Esophagus (tissue), 2 donors: ENCODE results near the gene ARL4C. TPM values are rescaled to one million over a fixed set of nuclear protein-coding genes. Genes with fewer than 3 reads are reported as not detected.

Source experiments
- H3K27ac ChIP-seq, 2 donors: one replicate each; pipeline ENCODE4 v1.5.1; 2013; ENCODE audit warnings: low read depth in 2 of 2, mild to moderate bottlenecking in 2 of 2, inconsistent platforms in 1 of 2, low read length in 1 of 2, moderate library complexity in 1 of 2
- H3K27me3 ChIP-seq, 2 donors: one replicate each; pipeline ENCODE4 v1.6.1; 2013; ENCODE audit warnings: low read length in 2 of 2, control low read depth in 1 of 2, mild to moderate bottlenecking in 1 of 2; ENCODE audit not compliant: insufficient read depth in 2 of 2, control insufficient read depth in 1 of 2
- H3K36me3 ChIP-seq, 2 donors: one replicate each; pipeline ENCODE4 v1.6.1; 2013; ENCODE audit warnings: low read length in 1 of 2; ENCODE audit not compliant: control insufficient read depth in 2 of 2, insufficient read depth in 2 of 2
- H3K4me1 ChIP-seq, 2 donors: one replicate each; pipeline ENCODE4 v1.6.1; 2013; ENCODE audit warnings: low read length in 1 of 2; ENCODE audit not compliant: control insufficient read depth in 2 of 2, insufficient read depth in 2 of 2
- H3K4me3 ChIP-seq, 2 donors: one replicate each; pipeline ENCODE4 v1.5.1; 2013; ENCODE audit warnings: low read length in 2 of 2, mild to moderate bottlenecking in 2 of 2, low read depth in 1 of 2, moderate library complexity in 1 of 2
- H3K9me3 ChIP-seq, 2 donors: one replicate each; pipeline ENCODE4 v1.6.1; 2013; ENCODE audit warnings: mild to moderate bottlenecking in 2 of 2, low read depth in 1 of 2, low read length in 1 of 2, moderate library complexity in 1 of 2; ENCODE audit not compliant: control insufficient read depth in 2 of 2, insufficient read depth in 1 of 2
- WGBS, 2 donors: extraction: QIAGEN DNeasy Blood & Tissue Kit; methylation state at CpG; one replicate each; pipeline ENCODE4 v1.1.7; 2013; 5-methylcytosine and 5-hydroxymethylcytosine counted together
- polyA plus RNA-seq, 2 donors: library from polyadenylated mRNA; stranded (reverse); fragments of 200-250 nt; gene quantifications; one replicate each; pipeline ENCODE4 v1.2.3, GENCODE V29; 2013
- donor health status: healthy with polysubstance abuse.
- donor health status: Bipolar disorder and iron deficiency.

ARL4C gene
- polyA plus RNA-seq, 2 donors = 13.3 to 16.3 TPM

DNA sequence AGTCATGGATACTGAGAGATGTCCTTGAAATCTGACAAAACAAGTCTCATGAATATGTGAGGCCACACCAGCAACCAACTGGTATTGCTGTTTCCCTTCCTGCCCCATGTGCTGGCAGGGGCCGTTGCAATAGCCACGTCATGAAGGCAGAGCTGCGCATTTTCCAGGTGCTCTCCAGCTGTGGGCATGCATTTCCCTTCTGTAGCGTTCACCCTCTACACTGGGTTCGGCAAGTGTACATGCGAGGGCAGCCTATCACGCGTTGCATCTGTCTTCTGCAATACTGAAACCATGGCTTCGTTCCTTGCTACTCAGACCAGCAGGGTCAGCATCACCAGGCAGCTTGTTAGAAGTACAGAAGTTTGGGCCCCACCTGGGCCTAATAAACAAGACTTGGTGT is 17.4 kb downstream of the ARL4C start:
- H3K4me1 ChIP-seq = peaks cover 0 to 6% of the 10 kb centered on the region in 2 donors
- H3K27me3 ChIP-seq = no peaks in the 10 kb centered on the region
- H3K9me3 ChIP-seq = no peaks in the 10 kb centered on the region
- H3K27ac ChIP-seq = no peak overlapping the region
- no peaks in the 10 kb centered on the region for H3K36me3 ChIP-seq
- no peak overlapping the region for H3K4me3 ChIP-seq
- WGBS, 2 donors = 89 to 91% methylated on average over 9 of the region's 9 CpGs

DNA sequence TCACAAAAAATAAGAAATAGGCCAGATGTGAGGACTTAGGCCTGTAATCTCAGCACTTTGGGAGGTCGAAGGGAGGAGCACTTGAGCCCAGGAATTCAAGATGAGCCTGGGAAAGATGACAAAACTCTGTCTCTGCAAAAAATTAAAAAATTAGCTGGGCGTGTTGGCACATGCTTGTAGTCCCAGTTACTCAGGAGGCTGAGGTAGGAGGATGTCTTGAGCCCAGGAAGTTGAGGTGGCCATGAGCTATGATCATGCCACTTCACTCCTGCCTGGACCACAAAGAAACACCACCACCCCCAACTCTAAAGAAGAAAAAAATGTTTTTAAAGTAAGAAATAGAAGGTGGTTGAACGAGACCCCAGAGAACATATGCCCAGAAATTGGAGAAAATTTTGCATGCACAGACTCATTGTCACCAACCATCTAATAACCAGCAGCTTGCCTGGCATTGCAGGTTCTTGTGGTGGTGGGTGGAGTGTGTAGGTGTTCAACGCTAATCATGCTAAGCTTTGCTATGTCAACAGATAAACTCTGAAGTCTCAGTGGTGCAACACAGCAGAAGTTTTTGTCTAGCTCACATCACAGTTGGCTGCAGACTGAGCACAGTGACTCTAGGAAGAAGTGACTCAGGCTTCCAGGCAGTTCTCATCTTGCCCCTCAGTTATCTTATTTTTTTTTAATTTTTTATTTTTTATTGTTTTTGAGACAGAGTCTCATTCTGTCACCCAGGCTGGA is 18.6 kb downstream of the ARL4C start:
- H3K27ac ChIP-seq = no peak overlapping the region
- H3K4me1 ChIP-seq = peaks cover 0 to 6% of the 10 kb centered on the region in 2 donors
- whole genome bisulfite sequencing, 2 donors = 64 to 68% methylated on average over 4 of the region's 4 CpGs
- H3K4me3 ChIP-seq = no peak overlapping the region
- H3K27me3 ChIP-seq = no peaks in the 10 kb centered on the region
- H3K36me3 ChIP-seq = no peaks in the 10 kb centered on the region
- H3K9me3 ChIP-seq = no peaks in the 10 kb centered on the region

DNA sequence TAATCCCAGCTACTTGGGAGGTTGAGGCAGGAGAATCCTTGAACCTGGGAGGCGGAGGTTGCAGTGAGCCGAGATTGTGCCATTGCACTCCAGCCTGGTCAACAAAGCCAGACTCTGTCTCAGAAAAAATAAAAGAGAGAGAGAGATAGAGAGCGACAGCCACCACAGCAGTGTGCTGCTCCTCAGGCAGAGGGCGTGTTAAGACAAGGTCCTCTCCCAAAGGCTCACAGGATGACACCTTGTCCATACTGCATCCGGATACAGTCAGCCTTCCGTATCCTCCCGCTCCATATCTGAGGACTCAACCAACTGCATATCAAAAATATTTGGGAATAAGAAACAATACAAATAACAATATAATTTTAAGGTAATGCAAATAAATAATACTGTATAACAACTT is 20.1 kb downstream of the ARL4C start:
- H3K27me3 ChIP-seq = no peaks in the 10 kb centered on the region
- no peaks in the 10 kb centered on the region for H3K9me3 ChIP-seq
- no peaks in the 10 kb centered on the region for H3K36me3 ChIP-seq
- 71 to 80% methylated on average over 7 of the region's 7 CpGs for WGBS, 2 donors
- peaks cover 0 to 6% of the 10 kb centered on the region in 2 donors for H3K4me1 ChIP-seq
- no peak overlapping the region for H3K27ac ChIP-seq
- no peak overlapping the region for H3K4me3 ChIP-seq

DNA sequence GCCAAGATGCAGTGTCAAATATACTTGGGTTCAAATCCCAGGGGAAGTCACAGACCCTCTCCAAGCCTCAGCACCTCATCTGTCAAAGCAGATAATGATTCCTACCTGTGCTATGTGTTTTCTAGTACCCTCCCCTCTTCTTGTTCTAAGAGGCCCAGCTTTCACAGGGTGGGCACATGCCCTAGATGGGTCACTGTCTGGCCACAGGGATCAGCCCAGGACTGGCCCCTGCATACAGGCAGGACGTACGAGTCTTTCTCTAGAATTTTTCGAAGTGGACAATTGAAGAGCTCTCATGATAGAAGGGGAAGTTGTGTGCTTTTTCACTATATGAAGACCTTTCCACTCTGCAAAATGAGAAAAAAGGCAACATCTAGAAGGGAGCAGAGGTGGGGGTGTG is 22.2 kb downstream of the ARL4C start:
- 93 to 96% methylated on average over 3 of the region's 3 CpGs for WGBS, 2 donors
- Histone ChIP-seq H3K4me3 (no peak overlapping the region), H3K36me3 (no peaks in the 10 kb centered on the region), H3K9me3 (no peaks in the 10 kb centered on the region), H3K4me1 (peaks cover 0 to 6% of the 10 kb centered on the region in 2 donors), H3K27ac (no peak overlapping the region), H3K27me3 (no peaks in the 10 kb centered on the region)

DNA sequence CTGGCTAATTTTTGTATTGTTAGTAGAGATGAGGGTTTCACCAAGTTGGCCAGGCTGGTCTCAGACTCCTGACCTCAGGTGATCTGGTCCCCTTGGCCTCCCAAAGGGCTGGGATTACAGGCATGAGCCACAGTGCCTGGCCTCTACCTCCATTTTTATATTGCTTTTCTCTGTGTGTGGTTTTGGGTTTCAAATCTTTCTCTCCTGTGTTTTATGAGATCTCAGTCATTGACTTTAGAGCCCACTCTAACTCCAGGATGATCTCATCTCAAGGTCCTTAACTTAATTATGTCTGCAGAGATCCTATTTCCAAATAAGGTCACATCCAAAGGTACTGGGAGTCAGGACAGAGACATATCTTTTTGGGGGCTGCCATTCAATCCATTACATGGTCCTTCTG is 24.7 kb downstream of the ARL4C start:
- H3K4me3 ChIP-seq = no peak overlapping the region
- H3K4me1 ChIP-seq = peaks cover 0 to 6% of the 10 kb centered on the region in 2 donors
- H3K9me3 ChIP-seq = no peaks in the 10 kb centered on the region
- H3K27me3 ChIP-seq = no peaks in the 10 kb centered on the region
- H3K27ac ChIP-seq = no peak overlapping the region
- no peaks in the 10 kb centered on the region for H3K36me3 ChIP-seq

DNA sequence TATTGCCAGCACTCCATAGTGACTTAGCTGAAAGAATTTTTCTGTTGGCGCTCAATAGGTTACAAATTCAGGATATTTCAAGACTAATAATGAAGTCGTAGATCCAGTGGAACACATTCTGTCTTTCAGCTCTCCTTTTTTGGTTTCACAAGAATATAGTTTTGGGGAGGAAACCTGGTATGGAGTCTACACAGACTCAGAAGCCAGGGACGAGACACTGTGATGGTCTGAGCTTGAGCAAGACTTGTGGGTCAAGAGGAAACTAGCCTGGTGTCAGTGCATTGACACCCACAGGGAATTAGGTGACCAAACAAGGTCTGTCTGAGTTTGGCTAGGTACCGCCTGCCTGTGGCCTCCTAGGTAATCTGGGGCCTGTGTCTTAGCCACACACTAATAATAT is 26.9 kb downstream of the ARL4C start:
- peaks cover 0 to 2% of the 10 kb centered on the region in 2 donors for H3K4me1 ChIP-seq
- no peaks in the 10 kb centered on the region for H3K27me3 ChIP-seq
- 58 to 89% methylated on average over 4 of the region's 4 CpGs for WGBS, 2 donors
- no peaks in the 10 kb centered on the region for H3K9me3 ChIP-seq
- H3K4me3 ChIP-seq = no peak overlapping the region
- peak overlapping the region in 1 of 2 donors; percentile 49 for H3K27ac ChIP-seq
- no peaks in the 10 kb centered on the region for H3K36me3 ChIP-seq

DNA sequence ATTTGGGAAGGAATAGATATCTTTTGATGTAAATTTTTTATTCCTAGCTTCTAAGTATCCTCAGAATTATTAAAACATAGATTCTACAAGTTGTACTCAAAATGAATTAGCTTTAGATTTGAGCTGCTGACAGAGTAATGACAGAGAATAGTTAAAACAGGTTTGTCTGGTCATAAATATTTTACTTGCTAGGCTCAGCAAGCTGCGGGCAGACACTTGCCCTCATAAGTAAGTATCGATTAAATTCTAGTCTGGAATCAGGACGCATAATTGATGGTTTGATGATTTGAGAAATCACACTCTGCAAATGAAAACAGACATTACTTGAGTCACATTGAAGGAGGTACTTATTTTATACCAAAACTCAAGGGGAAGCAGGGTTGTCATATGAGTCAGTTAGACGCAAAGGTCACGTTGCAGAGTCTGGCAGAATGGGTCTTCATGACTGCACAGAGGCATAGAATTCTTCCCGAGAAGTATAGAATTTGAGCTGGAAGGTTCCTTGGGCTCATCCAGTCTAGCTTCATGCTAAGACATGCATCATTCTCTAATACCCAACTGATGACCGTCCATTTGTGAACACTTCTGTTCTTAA is 27.5 kb downstream of the ARL4C start:
- Histone ChIP-seq H3K9me3 (no peaks in the 10 kb centered on the region), H3K27ac (no peak overlapping the region), H3K36me3 (no peaks in the 10 kb centered on the region), H3K4me1 (peaks cover 0 to 2% of the 10 kb centered on the region in 2 donors), H3K4me3 (no peak overlapping the region), H3K27me3 (no peaks in the 10 kb centered on the region)
- 53 to 56% methylated on average over 7 of the region's 7 CpGs for WGBS, 2 donors

DNA sequence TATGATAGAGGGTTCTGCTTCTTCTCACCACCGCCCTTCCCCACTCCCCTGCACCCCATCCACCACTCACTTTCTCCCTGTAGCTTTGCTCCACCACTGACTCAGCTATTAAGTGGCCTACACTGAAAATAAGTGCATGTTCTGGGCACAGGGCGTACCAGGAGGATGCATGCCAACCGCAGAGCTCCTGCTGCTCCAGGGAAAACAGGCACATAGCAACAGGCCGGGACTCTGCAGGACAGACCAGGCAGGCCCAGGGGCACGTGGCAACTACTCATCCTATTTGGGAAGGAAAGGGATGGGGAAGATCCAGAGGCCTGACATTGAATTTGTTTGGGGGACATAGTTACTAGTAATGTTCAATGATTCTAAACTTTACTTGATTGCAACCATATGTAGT is 28.4 kb downstream of the ARL4C start:
- H3K27me3 ChIP-seq = no peaks in the 10 kb centered on the region
- H3K4me1 ChIP-seq = peaks cover 0 to 2% of the 10 kb centered on the region in 2 donors
- peak overlapping the region in 1 of 2 donors; percentile 61 for H3K27ac ChIP-seq
- 35 to 56% methylated on average over 5 of the region's 5 CpGs for WGBS, 2 donors
- H3K4me3 ChIP-seq = no peak overlapping the region
- no peaks in the 10 kb centered on the region for H3K36me3 ChIP-seq
- H3K9me3 ChIP-seq = no peaks in the 10 kb centered on the region

DNA sequence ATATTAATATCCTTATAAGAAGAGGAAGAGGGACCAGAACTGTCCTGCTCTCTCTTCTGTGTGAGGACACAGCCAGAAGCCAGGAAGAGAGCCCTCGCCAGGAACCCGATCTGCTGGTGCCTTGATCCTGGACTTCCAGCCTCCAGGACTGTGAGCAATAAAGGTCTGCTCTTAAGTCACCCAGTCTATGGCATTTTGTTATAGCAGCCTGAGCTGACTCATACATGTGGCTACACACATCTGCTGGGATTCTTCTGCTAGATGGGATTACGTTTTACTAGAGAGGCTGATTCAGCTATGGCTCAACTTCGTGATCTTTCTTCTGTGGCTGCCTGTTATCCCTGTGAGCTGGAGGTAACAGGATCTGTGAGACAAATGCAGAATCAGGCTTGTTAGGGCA is 29.6 kb downstream of the ARL4C start:
- no peaks in the 10 kb centered on the region for H3K27me3 ChIP-seq
- WGBS, 2 donors = 75 to 88% methylated on average over 4 of the region's 4 CpGs
- H3K4me1 ChIP-seq = peaks cover 2 to 4% of the 10 kb centered on the region in 2 donors
- H3K9me3 ChIP-seq = no peaks in the 10 kb centered on the region
- H3K36me3 ChIP-seq = no peaks in the 10 kb centered on the region
- H3K27ac ChIP-seq = no peak overlapping the region
- H3K4me3 ChIP-seq = no peak overlapping the region

DNA sequence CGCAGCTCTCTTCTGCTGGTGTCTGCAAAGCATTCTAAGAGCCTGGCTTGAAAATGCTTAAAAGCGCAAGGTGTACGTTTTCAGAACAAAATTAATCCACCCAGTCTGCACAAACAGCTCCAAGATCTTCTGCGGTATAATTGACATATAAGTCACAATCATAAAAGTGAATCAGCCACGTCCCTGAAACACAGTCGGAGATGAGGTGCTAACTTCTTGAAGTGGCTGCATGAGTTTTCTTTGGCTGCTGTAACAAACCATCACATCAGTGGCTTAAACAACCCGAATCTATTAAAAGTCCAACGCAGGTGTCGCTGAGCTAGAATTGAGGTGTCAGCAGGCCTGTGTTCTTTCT is 32.6 kb downstream of the ARL4C start:
- WGBS, 2 donors = 69 to 72% methylated on average over 9 of the region's 9 CpGs
- Histone ChIP-seq H3K36me3 (no peaks in the 10 kb centered on the region), H3K4me3 (no peak overlapping the region), H3K27me3 (no peaks in the 10 kb centered on the region), H3K27ac (no peak overlapping the region), H3K9me3 (no peaks in the 10 kb centered on the region), H3K4me1 (peaks cover 4 to 9% of the 10 kb centered on the region in 2 donors)
